GM23338 (cell line): ENCODE measurements around the gene CCDC177. TPM values are rescaled to one million over a fixed set of nuclear protein-coding genes. Genes with fewer than 3 reads are reported as not detected.
"Not testable (repeated sequence)": the region's sequence is repeated elsewhere in the genome, so short reads cannot be mapped to it uniquely, and the experiment has no call there.

Experiments
- ATAC-seq: fragments of 200-7000 bp; cut with Tn5 transposase; 3 replicates; pipeline ENCODE4 v1.9.1; 2020
- DNase-seq: peaks from one replicate; pipeline ENCODE4 v3.0.0-alpha.2; 2015; ENCODE audit warnings: low spot score
- H2AFZ ChIP-seq: fragments of 200-600 bp; sonication (generic); 2 replicates; pipeline ENCODE4 v1.8.0; 2016; ENCODE audit warnings: antibody characterized with exemption, mild to moderate bottlenecking, moderate library complexity
- H3F3A ChIP-seq: fragments of 200-600 bp; sonication (generic); replicated peaks from 2 replicates; pipeline ENCODE4 v1.8.0; 2017; ENCODE audit warnings: antibody characterized with exemption, mixed run types, low read depth
- H3K27ac ChIP-seq: fragments of 200-600 bp; sonication (generic); 2 replicates; pipeline ENCODE4 v1.6.1; 2016; ENCODE audit warnings: low read depth
- H3K27me3 ChIP-seq: fragments of 200-600 bp; sonication (generic); 2 replicates; pipeline ENCODE4 v1.8.0; 2016; ENCODE audit warnings: mild to moderate bottlenecking, mixed run types, moderate library complexity; ENCODE audit not compliant: insufficient read depth
- H3K36me3 ChIP-seq: fragments of 200-600 bp; sonication (generic); 2 replicates; pipeline ENCODE4 v1.8.0; 2016; ENCODE audit warnings: mild to moderate bottlenecking; ENCODE audit not compliant: insufficient read depth
- H3K4me1 ChIP-seq: fragments of 200-600 bp; sonication (generic); 2 replicates; pipeline ENCODE4 v1.8.0; 2016; ENCODE audit warnings: mild to moderate bottlenecking, moderate library complexity; ENCODE audit not compliant: insufficient read depth
- H3K4me2 ChIP-seq: fragments of 200-600 bp; sonication (generic); 2 replicates; pipeline ENCODE4 v1.7.1; 2017; ENCODE audit warnings: mixed run types
- H3K4me3 ChIP-seq: fragments of 200-600 bp; sonication (generic); 2 replicates; pipeline ENCODE4 v1.6.1; 2016; ENCODE audit warnings: mixed run types
- H3K79me2 ChIP-seq: fragments of 200-600 bp; sonication (generic); replicated peaks from 2 replicates; pipeline ENCODE4 v1.8.0; 2017; ENCODE audit warnings: mild to moderate bottlenecking; ENCODE audit not compliant: insufficient read depth
- H3K9me2 ChIP-seq: fragments of 200-600 bp; sonication (generic); 2 replicates; pipeline ENCODE4 v1.8.0; 2017; ENCODE audit not compliant: insufficient read depth
- H4K20me1 ChIP-seq: fragments of 200-600 bp; sonication (generic); replicated peaks from 2 replicates; pipeline ENCODE4 v1.8.0; 2017; ENCODE audit warnings: mild to moderate bottlenecking; ENCODE audit not compliant: insufficient read depth
- H3K27ac Mint-ChIP-seq: 2 replicates; pipeline ENCODE4 v1.8.0; 2020; ENCODE audit warnings: inconsistent platforms, mild to moderate bottlenecking, moderate library complexity, mixed read lengths
- H3K27me3 Mint-ChIP-seq: 3 replicates; pipeline ENCODE4 v1.8.0; 2022; ENCODE audit warnings: low read depth, mild to moderate bottlenecking, moderate library complexity, mixed read lengths, inconsistent platforms; ENCODE audit not compliant: insufficient read depth, poor library complexity
- H3K36me3 Mint-ChIP-seq: 3 replicates; pipeline ENCODE4 v1.8.0; 2021; ENCODE audit warnings: low read depth, mild to moderate bottlenecking, inconsistent platforms, moderate library complexity, mixed read lengths
- H3K4me1 Mint-ChIP-seq: 3 replicates; pipeline ENCODE4 v1.8.0; 2020; ENCODE audit warnings: mild to moderate bottlenecking, inconsistent platforms, mixed read lengths
- H3K4me3 Mint-ChIP-seq: 3 replicates; pipeline ENCODE4 v1.8.0; 2021; ENCODE audit warnings: moderate library complexity, mild to moderate bottlenecking, inconsistent platforms, mixed read lengths
- H3K9me3 Mint-ChIP-seq: 3 replicates; pipeline ENCODE4 v1.8.0; 2020; ENCODE audit warnings: moderate library complexity, mild to moderate bottlenecking, inconsistent platforms, mixed read lengths
- CTCF ChIP-seq, 2 experiments: fragments of 200-600 bp in 1 of 2; sonication (generic) in 1 of 2; conservative IDR thresholded peaks; 2 replicates each; pipeline versions ENCODE4 v1.5.1 to v1.6.1; 2016 to 2017; ENCODE audit warnings: antibody characterized with exemption in 2 of 2, low read depth in 2 of 2, mild to moderate bottlenecking in 2 of 2, moderate library complexity in 1 of 2
- EZH2 ChIP-seq: fragments of 200-600 bp; sonication (generic); IDR thresholded peaks from one replicate; pipeline ENCODE4 v1.8.0; 2017; ENCODE audit warnings: antibody characterized with exemption, mild to moderate bottlenecking, low read depth; ENCODE audit not compliant: unreplicated experiment
- JUNB ChIP-seq: IDR thresholded peaks from one replicate; pipeline ENCODE4 v1.6.1; 2016; ENCODE audit warnings: antibody characterized with exemption; ENCODE audit not compliant: unreplicated experiment
- NANOG ChIP-seq: IDR thresholded peaks from 2 replicates; pipeline ENCODE4 v1.6.1; 2016; ENCODE audit warnings: antibody characterized with exemption, borderline replicate concordance
- ZNF114 ChIP-seq: fragments of 250-450 bp; sonication (Bioruptor Pico); IDR thresholded peaks from 2 replicates; pipeline ENCODE4 v1.5.0; 2020; ENCODE audit warnings: mild to moderate bottlenecking, moderate library complexity
- ZNF331 ChIP-seq: fragments of 250-450 bp; sonication (Bioruptor Pico); IDR thresholded peaks from 2 replicates; pipeline ENCODE4 v1.5.0; 2020; ENCODE audit warnings: low read depth, mild to moderate bottlenecking, moderate library complexity
- ZNF462 ChIP-seq: fragments of 250-450 bp; sonication (Bioruptor Pico); IDR thresholded peaks from 2 replicates; pipeline ENCODE4 v1.5.0; 2020; ENCODE audit warnings: mild to moderate bottlenecking, moderate library complexity
- polyA plus RNA-seq: library from polyadenylated mRNA; unstranded; fragments of >200 nt; fragmentation: Nextera tagmentation; extraction: Ambion mirVana; gene quantifications from 2 replicates; pipeline ENCODE4 v1.2.1, GENCODE V29; 2016
- total RNA-seq: library from RNA; depleted of rRNA; stranded (reverse); fragments of >200 nt; shearing (Covaris generic); gene quantifications from 2 replicates; pipeline ENCODE4 v1.2.3, GENCODE V29; 2014

CCDC177 gene
- total and polyA plus RNA-seq, 2 experiments from 2014 or later, result 0.18 to 1.7 TPM

GRCh38 chr14:69600304-69600891, 25.7 kb upstream of the CCDC177 start:
- H3K4me3 ChIP-seq, result no peak overlapping the region
- Mint-ChIP-seq H3K27me3 (peaks cover 2% of the 10 kb centered on the region), H3K4me1 (peaks cover 5% of the 10 kb centered on the region), H3K9me3 (no peaks in the 10 kb centered on the region), H3K27ac (peak overlapping the region; percentile 54), H3K36me3 (no peaks in the 10 kb centered on the region), H3K4me3 (no peak overlapping the region)
- no peak for ATAC-seq
- no peak overlapping the region for H3K27ac ChIP-seq
- no peak overlapping the region for H3K4me2 ChIP-seq
- H3K36me3 ChIP-seq, result no peaks in the 10 kb centered on the region
- H4K20me1 ChIP-seq, result no peaks in the 10 kb centered on the region
- H3K4me1 ChIP-seq, result peaks cover 7% of the 10 kb centered on the region; the same call in 1 of the 2 replicates
- TF ChIP-seq CTCF (conservative IDR thresholded peaks at IDR 0.05; ENCODE audit: low read depth in 2 of 2) (no peak), NANOG (no peak), EZH2 (no peak), JUNB (no peak), ZNF462 (no peak), ZNF331 (no peak), ZNF114 (no peak)
- DNase-seq, result no peak
- no peaks in the 10 kb centered on the region for H3K27me3 ChIP-seq
- no peaks in the 10 kb centered on the region for H3K9me2 ChIP-seq
- H2AFZ ChIP-seq, result no peak overlapping the region
- H3F3A ChIP-seq, result no peaks in the 10 kb centered on the region
- H3K79me2 ChIP-seq, result no peaks in the 10 kb centered on the region

- not testable (repeated sequence) for ATAC-seq, H3K27me3 ChIP-seq, H3K4me1 ChIP-seq, H2AFZ ChIP-seq, H3K36me3 ChIP-seq, H3K9me3 Mint-ChIP-seq, H3K27ac Mint-ChIP-seq, H3K4me3 ChIP-seq, H3K4me1 Mint-ChIP-seq, H3K4me2 ChIP-seq, H3K36me3 Mint-ChIP-seq, H3K9me2 ChIP-seq, H3K27ac ChIP-seq, DNase-seq, H4K20me1 ChIP-seq, H3K79me2 ChIP-seq, H3K4me3 Mint-ChIP-seq, H3F3A ChIP-seq, H3K27me3 Mint-ChIP-seq
Observed at GRCh38 chr14:69599431-69599830, 24.8 kb upstream of the CCDC177 start.
